PFSK-1 (cell line): ENCODE measurements around the gene TREX2.

Experiments
- FOXP2 ChIP-seq: optimal IDR thresholded peaks from 2 replicates; pipeline ENCODE3; 2011; ENCODE audit warnings: borderline replicate concordance, control low read depth, inconsistent platforms; ENCODE audit not compliant: insufficient read depth; ENCODE audit errors: extremely low read length, extremely low read depth
- POLR2AphosphoS5 ChIP-seq: IDR thresholded peaks from 2 replicates; pipeline ENCODE4 v1.6.1; 2012; ENCODE audit warnings: low read depth, mild to moderate bottlenecking, control low read depth, low read length, moderate library complexity
- SIN3A ChIP-seq: IDR thresholded peaks from 2 replicates; pipeline ENCODE4 v1.6.1; 2012; ENCODE audit warnings: mild to moderate bottlenecking, low read length, moderate library complexity, borderline replicate concordance; ENCODE audit not compliant: insufficient read depth
- TAF1 ChIP-seq: IDR thresholded peaks from 2 replicates; pipeline ENCODE4 v1.6.1; 2012; ENCODE audit warnings: low read length, control low read depth, borderline replicate concordance; ENCODE audit not compliant: insufficient read depth
- TF ChIP-seq, protein P1 (sequence below), 2 experiments: IDR thresholded peaks; 2 replicates each; pipeline versions ENCODE4 v1.6.1 to v1.8.0; 2011 to 2012; ENCODE audit warnings: low read depth in 2 of 2, low read length in 2 of 2, control low read depth in 1 of 2, inconsistent platforms in 1 of 2, mild to moderate bottlenecking in 1 of 2, moderate library complexity in 1 of 2; ENCODE audit not compliant: insufficient read depth in 1 of 2

Gene TREX2

DNA sequence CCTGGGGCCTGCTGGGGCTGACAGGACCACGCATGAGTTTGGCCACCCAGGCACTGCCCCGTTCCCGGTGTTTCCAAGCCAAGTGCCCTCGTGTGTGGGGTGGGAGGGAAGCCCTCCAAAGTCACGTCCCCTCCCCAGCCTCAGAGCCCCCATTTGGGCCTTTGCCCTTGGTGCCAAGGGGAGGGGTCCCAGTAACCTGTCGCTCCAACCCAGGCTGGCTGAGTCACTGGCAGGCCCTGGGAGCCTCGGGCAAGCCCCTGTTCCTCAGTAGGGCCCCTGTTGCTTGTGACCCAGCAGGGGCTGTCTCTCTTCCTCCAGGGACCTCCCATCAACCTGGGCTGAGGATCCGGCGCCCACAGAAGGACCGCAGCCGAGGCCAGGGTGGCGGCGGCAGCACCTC, 35.2 kb upstream of the TREX2 start:
- TF ChIP-seq, protein P1, sequence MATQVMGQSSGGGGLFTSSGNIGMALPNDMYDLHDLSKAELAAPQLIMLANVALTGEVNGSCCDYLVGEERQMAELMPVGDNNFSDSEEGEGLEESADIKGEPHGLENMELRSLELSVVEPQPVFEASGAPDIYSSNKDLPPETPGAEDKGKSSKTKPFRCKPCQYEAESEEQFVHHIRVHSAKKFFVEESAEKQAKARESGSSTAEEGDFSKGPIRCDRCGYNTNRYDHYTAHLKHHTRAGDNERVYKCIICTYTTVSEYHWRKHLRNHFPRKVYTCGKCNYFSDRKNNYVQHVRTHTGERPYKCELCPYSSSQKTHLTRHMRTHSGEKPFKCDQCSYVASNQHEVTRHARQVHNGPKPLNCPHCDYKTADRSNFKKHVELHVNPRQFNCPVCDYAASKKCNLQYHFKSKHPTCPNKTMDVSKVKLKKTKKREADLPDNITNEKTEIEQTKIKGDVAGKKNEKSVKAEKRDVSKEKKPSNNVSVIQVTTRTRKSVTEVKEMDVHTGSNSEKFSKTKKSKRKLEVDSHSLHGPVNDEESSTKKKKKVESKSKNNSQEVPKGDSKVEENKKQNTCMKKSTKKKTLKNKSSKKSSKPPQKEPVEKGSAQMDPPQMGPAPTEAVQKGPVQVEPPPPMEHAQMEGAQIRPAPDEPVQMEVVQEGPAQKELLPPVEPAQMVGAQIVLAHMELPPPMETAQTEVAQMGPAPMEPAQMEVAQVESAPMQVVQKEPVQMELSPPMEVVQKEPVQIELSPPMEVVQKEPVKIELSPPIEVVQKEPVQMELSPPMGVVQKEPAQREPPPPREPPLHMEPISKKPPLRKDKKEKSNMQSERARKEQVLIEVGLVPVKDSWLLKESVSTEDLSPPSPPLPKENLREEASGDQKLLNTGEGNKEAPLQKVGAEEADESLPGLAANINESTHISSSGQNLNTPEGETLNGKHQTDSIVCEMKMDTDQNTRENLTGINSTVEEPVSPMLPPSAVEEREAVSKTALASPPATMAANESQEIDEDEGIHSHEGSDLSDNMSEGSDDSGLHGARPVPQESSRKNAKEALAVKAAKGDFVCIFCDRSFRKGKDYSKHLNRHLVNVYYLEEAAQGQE (IDR thresholded peaks at IDR 0.05; ENCODE audit: insufficient read depth in 1 of 2, low read depth in 2 of 2, low read length in 2 of 2) = no peak
- no peak for TF ChIP-seq TAF1
- no peak for TF ChIP-seq FOXP2
- no peak for TF ChIP-seq POLR2AphosphoS5
- no peak for TF ChIP-seq SIN3A

DNA sequence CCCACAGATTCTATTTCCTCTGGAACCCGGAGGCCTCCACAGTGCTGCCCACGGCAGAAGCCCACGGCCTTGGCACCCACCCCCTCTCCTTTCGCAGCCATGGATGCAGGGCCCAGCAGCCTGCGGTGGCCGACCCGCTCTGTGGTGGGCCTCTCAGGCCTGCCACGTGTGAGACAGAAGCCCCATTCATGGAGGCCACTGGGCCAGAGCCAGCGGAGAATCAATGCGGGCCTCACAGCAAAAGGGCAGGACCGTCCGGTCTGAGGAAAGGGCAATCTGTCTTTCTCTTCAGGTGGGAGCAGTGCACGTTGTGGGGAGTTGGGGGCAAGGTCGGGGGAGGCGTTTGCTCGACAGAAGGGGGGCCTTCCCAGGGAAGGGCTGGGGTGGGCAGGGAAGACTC, 32.9 kb upstream of the TREX2 start:
- no peak for TF ChIP-seq SIN3A
- no peak for TF ChIP-seq FOXP2
- TF ChIP-seq, protein P1 (IDR thresholded peaks at IDR 0.05; ENCODE audit: insufficient read depth in 1 of 2, low read depth in 2 of 2, low read length in 2 of 2) = no peak
- TF ChIP-seq TAF1 = no peak
- no peak for TF ChIP-seq POLR2AphosphoS5

DNA sequence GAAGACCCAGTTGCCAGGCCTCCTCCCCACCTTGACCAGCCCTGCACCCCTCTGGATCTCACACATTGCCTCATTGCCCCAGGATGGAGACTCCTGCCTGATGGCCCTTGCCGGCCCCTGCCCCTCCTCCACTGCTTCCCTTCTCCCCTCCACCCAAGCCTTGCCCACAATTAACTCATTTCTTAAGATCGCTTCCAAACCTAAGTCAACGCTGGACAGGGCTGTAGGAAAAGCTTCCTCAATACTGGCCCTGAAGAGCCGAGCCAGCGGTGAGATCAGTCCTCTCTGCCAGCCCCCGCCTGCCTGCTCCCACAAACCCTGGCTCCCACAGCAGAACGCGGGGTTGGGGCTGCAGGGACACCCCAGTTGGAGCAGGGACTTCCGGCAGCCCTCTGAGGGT, 32.0 kb upstream of the TREX2 start:
- TF ChIP-seq, protein P1 (IDR thresholded peaks at IDR 0.05; ENCODE audit: insufficient read depth in 1 of 2, low read depth in 2 of 2, low read length in 2 of 2) = no peak
- TF ChIP-seq SIN3A (no peak), POLR2AphosphoS5 (no peak), TAF1 (no peak), FOXP2 (no peak)

DNA sequence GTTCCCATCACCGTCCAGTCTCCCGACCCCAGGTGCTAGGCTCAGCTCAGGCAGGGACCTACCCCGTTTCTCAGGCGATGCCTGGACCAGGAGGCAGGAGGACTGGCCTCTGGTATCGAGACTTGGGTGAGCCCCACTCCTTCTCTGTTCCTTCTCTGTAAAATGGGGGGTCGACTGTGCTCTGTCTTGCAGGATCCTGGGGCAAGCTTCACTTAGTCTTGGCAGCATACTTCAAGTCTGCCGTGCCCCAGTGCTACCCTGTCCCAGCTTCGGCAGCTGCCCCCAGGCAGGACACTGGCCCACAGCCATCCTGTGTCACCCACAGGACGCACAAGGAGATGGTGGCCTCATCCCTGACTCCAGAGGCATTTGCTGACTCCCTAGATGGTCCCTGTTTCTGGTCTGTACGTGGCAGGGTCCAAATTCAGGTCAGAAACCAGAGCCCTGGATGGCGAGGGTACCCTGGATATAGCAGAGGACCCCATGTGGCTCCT, 31.6 kb upstream of the TREX2 start:
- TF ChIP-seq SIN3A (no peak), FOXP2 (no peak), POLR2AphosphoS5 (no peak), TAF1 (no peak)
- TF ChIP-seq, protein P1 (IDR thresholded peaks at IDR 0.05; ENCODE audit: insufficient read depth in 1 of 2, low read depth in 2 of 2, low read length in 2 of 2) = no peak

DNA sequence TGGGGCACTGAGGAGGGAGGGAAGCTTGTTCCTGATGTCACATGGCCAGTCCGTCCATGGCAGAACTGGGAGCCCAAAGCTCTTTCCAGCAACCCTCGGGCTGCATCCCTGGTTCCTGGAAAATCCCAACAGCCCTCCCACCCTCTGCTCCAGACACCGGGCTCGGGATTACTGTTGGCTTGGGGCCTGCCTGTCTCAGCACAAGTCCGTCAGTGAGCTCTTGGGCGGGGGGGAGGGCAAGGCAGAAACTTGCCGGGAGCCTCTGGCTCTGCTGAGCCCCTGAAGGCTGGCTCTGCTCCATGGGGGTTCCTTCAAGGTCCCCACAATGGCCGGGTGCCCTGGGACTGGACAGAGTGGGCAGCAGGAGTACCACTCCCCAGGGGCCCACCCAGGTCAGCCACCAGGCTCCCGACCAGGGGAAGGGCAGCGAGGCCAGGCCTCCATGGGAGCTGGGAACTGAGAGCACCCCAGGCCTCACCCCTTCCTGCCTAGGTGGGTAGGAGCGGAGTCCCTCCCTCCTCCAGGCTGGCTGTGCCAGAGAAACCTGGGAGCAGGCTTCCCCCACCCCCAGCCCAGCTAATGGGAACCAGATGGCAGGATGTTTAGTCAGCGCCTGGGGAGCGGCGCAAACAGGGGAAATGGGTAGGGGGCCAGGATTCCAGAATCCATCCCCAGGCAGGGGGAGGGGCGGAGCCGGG, 31.0 kb upstream of the TREX2 start:
- TF ChIP-seq, protein P1 (IDR thresholded peaks at IDR 0.05; ENCODE audit: insufficient read depth in 1 of 2, low read depth in 2 of 2, low read length in 2 of 2) = no peak
- no peak for TF ChIP-seq SIN3A
- TF ChIP-seq POLR2AphosphoS5 = no peak
- no peak for TF ChIP-seq FOXP2
- TF ChIP-seq TAF1 = no peak
